Astrocyte of the cerebellum (primary cell): ENCODE measurements around the gene PCDHGA11.
"Not testable (repeated sequence)": the region's sequence is repeated elsewhere in the genome, so short reads cannot be mapped to it uniquely, and the experiment has no call there.

Experiments
- DNase-seq: peaks from one replicate; pipeline ENCODE4 v3.0.0-alpha.2; 2011; ENCODE audit warnings: low read depth
- H3K4me3 ChIP-seq: 2 replicates; pipeline ENCODE4 v1.5.1; 2011; ENCODE audit warnings: mild to moderate bottlenecking, low read depth, low read length, moderate library complexity
- in situ Hi-C: cut with HindIII; loops from 2 replicates; pipeline ENCODE4 v1.10.0; 2017; ENCODE audit warnings: low sequenced_read_pairs
- TF ChIP-seq, protein P1 (sequence below): IDR thresholded peaks from 2 replicates; pipeline ENCODE4 v1.5.1; 2012; ENCODE audit warnings: low read length, low read depth, moderate library complexity, mild to moderate bottlenecking; ENCODE audit errors: missing control alignments

Gene PCDHGA11

DNA sequence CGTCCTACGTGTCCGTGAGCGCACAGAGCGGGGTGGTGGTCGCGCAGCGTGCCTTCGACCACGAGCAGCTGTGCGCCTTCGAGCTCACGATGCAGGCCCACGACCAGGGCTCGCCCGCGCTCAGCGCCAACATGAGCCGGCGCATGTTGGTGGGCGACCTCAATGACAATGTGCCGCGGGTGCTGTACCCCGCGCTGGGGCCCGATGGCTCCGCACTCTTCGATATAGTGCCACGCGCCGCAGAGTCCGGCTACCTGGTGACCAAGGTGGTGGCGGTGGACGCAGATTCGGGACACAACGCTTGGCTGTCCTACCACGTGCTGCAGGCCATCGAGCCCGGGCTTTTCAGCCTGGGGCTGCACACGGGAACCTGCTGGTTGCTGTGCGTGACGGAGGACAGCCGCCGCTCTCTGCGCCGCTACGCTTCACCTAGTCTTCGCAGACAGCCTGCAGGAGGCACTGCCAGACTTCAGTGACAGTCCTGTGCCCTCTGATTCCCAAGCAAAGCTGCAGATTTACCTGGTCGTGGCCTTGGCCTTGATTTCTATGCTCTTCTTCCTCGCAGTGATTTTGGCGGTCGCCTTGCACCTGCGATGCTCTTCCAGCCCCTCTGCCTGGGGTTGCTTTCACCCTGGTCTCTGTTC is 7.1 kb downstream of the PCDHGA11 start:
- in situ Hi-C loops, result loop anchor here (5.0 kb wide), 1 partner anchor 86 kb away; the partner anchor contains the start of gene PCDHGA3
- no peak overlapping the region for H3K4me3 ChIP-seq
- TF ChIP-seq, protein P1, sequence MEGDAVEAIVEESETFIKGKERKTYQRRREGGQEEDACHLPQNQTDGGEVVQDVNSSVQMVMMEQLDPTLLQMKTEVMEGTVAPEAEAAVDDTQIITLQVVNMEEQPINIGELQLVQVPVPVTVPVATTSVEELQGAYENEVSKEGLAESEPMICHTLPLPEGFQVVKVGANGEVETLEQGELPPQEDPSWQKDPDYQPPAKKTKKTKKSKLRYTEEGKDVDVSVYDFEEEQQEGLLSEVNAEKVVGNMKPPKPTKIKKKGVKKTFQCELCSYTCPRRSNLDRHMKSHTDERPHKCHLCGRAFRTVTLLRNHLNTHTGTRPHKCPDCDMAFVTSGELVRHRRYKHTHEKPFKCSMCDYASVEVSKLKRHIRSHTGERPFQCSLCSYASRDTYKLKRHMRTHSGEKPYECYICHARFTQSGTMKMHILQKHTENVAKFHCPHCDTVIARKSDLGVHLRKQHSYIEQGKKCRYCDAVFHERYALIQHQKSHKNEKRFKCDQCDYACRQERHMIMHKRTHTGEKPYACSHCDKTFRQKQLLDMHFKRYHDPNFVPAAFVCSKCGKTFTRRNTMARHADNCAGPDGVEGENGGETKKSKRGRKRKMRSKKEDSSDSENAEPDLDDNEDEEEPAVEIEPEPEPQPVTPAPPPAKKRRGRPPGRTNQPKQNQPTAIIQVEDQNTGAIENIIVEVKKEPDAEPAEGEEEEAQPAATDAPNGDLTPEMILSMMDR, result no peak
- DNase-seq, result no peak

DNA sequence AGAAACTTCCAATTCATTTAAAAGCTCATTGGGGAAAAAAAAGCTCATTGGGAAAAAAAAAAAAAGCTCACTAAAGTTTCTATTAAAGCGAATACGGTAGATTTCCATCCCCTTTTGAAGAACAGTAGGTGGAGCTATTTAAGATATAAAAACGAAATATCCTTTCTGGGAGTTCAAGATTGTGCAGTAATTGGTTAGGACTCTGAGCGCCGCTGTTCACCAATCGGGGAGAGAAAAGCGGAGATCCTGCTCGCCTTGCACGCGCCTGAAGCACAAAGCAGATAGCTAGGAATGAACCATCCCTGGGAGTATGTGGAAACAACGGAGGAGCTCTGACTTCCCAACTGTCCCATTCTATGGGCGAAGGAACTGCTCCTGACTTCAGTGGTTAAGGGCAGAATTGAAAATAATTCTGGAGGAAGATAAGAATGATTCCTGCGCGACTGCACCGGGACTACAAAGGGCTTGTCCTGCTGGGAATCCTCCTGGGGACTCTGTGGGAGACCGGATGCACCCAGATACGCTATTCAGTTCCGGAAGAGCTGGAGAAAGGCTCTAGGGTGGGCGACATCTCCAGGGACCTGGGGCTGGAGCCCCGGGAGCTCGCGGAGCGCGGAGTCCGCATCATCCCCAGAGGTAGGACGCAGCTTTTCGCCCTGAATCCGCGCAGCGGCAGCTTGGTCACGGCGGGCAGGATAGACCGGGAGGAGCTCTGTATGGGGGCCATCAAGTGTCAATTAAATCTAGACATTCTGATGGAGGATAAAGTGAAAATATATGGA is 9.7 kb downstream of the PCDHGA11 start, which contains the start of gene PCDHGA12:
Gene PCDHGA12, plus strand, starts transcription at position 176 of the 782 bp plus-strand sequence. Its CDS starts 253 bp downstream, at position 429.
- in situ Hi-C loops, result no loop called here
- peak within 1 kb of the TSS; percentile 33 for H3K4me3 ChIP-seq
- peak; percentile 70 for DNase-seq
- TF ChIP-seq, protein P1, result peak; percentile 54

DNA sequence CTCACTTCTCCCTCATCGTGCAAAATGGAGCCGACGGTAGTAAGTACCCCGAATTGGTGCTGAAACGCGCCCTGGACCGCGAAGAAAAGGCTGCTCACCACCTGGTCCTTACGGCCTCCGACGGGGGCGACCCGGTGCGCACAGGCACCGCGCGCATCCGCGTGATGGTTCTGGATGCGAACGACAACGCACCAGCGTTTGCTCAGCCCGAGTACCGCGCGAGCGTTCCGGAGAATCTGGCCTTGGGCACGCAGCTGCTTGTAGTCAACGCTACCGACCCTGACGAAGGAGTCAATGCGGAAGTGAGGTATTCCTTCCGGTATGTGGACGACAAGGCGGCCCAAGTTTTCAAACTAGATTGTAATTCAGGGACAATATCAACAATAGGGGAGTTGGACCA is 10.4 kb downstream of the PCDHGA11 start:
- DNase-seq, result no peak

GRCh38 chr5:141432308-141432707 is 11.5 kb downstream of the PCDHGA11 start:
- H3K4me3 ChIP-seq, in situ Hi-C loops, DNase-seq: not testable (repeated sequence)

More for the DNA sequence above, 10.4 kb downstream of the PCDHGA11 start:
- TF ChIP-seq, protein P1, result no peak
- peak overlapping the region; percentile 33 for H3K4me3 ChIP-seq
- in situ Hi-C loops, result no loop called here

GRCh38 chr5:141432726-141433125 is 11.9 kb downstream of the PCDHGA11 start:
- H3K4me3 ChIP-seq, in situ Hi-C loops, DNase-seq: not testable (repeated sequence)

- no peak for DNase-seq
- TF ChIP-seq, protein P1, result no peak
- in situ Hi-C loops, result no loop called here
- H3K4me3 ChIP-seq, result no peak overlapping the region
Observed at GRCh38 chr5:141434006-141434405, 13.2 kb downstream of the PCDHGA11 start.

DNA sequence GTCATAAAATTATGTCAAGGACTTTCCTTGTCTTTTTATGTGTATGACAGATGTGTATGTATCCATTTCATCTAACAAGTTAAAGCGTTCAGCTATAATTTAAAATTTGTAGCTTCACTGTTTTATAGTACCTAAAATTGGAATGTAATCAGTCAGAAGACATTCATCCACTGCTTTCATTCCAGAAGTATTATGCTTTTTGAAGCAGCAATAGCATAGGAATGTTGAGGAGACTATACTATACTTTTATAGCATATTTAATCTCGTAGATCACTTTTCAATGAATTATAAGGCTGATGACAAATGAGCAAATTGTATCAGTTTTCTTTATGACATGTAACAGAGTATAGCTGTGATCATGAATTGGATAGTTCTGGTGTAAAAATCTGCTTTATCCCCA is 16.4 kb downstream of the PCDHGA11 start:
- no peak overlapping the region for H3K4me3 ChIP-seq
- in situ Hi-C loops, result no loop called here
- no peak for DNase-seq
- TF ChIP-seq, protein P1, result no peak
